MM.1S (cell line): Measurements from ENCODE around the gene SERTM1.

Source experiments
- EZH2 ChIP-seq: fragments of 300-600 bp; sonication (generic); optimal IDR thresholded peaks from 2 replicates; pipeline ENCODE3; 2017; ENCODE audit warnings: low read depth, mild to moderate bottlenecking, antibody characterized with exemption, low read length, mixed read lengths
- EZH2phosphoT487 ChIP-seq: fragments of 300-600 bp; sonication (generic); IDR thresholded peaks from 2 replicates; pipeline ENCODE4 v1.6.1; 2018; ENCODE audit warnings: antibody characterized with exemption, low read length
- TF ChIP-seq, protein P1 (sequence below): fragments of 300-600 bp; sonication (generic); IDR thresholded peaks from 2 replicates; pipeline ENCODE4 v1.5.1; 2016; ENCODE audit warnings: antibody characterized with exemption, low read length, mixed read lengths

DNA sequence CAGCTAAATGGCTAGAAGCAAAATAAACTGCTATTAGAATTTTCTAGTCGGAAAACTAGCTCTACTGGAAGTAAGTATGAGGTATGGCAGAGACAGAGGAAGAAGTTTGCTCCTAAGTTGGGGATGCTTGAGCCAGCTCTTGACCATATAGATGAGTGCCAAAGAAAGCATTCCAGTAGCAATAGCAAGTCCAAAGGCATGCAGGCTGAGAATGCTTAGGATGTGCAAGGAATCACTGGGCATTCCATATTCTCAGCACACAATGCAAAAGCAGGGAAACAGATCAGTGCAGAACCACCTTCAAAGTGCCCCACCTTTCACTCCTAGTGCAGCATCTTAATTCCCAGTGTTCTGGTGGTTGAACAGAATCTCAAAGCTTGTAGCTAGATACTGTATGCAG is 32.9 kb downstream of the SERTM1 start:
- TF ChIP-seq, protein P1, sequence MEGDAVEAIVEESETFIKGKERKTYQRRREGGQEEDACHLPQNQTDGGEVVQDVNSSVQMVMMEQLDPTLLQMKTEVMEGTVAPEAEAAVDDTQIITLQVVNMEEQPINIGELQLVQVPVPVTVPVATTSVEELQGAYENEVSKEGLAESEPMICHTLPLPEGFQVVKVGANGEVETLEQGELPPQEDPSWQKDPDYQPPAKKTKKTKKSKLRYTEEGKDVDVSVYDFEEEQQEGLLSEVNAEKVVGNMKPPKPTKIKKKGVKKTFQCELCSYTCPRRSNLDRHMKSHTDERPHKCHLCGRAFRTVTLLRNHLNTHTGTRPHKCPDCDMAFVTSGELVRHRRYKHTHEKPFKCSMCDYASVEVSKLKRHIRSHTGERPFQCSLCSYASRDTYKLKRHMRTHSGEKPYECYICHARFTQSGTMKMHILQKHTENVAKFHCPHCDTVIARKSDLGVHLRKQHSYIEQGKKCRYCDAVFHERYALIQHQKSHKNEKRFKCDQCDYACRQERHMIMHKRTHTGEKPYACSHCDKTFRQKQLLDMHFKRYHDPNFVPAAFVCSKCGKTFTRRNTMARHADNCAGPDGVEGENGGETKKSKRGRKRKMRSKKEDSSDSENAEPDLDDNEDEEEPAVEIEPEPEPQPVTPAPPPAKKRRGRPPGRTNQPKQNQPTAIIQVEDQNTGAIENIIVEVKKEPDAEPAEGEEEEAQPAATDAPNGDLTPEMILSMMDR = no peak
- TF ChIP-seq EZH2 (no peak), EZH2phosphoT487 (no peak)
